ENCODE measurements around the gene CTIF. TPM values are rescaled to one million over a fixed set of nuclear protein-coding genes. Genes with fewer than 3 reads are reported as not detected.
A peak's percentile ranks its signal among the peaks of the same experiment; 100 is the strongest.

The CTIF gene
- total RNA-seq, 4 donors from 2014 or later: 29.0 to 61.5 (median 37.7) TPM

- H3K27ac ChIP-seq: peak overlapping the region; percentile 93
- H3K9me3 ChIP-seq: no peaks in the 10 kb centered on the region
- TF ChIP-seq CTCF (IDR thresholded peaks at IDR 0.05) (no peak), POLR2AphosphoS5 (IDR thresholded peaks at IDR 0.05) (no peak), EP300 (IDR thresholded peaks at IDR 0.05) (no peak), POLR2A (IDR thresholded peaks at IDR 0.05) (no peak)
- peak; percentile 83 to 89 for DNase-seq (ENCODE audit: low spot score in 2 of 2)
- 3% methylated on average over 20 of the region's 62 CpGs for WGBS
- H3K4me1 ChIP-seq: peaks cover 43% of the 10 kb centered on the region
- peak overlapping the region; percentile 78 for H3K4me3 ChIP-seq
- H3K27me3 ChIP-seq: no peaks in the 10 kb centered on the region
- H3K36me3 ChIP-seq: no peaks in the 10 kb centered on the region
Measured at GRCh38 chr18:48541026-48541746, 2.4 kb downstream of the CTIF start.

- Histone ChIP-seq H3K27me3 (no peaks in the 10 kb centered on the region), H3K27ac (peak overlapping the region; percentile 93), H3K9me3 (no peaks in the 10 kb centered on the region), H3K36me3 (no peaks in the 10 kb centered on the region), H3K4me1 (peaks cover 49% of the 10 kb centered on the region), H3K4me3 (peak overlapping the region; percentile 78)
- TF ChIP-seq CTCF (IDR thresholded peaks at IDR 0.05): no peak
- TF ChIP-seq POLR2A (IDR thresholded peaks at IDR 0.05): no peak
- TF ChIP-seq POLR2AphosphoS5 (IDR thresholded peaks at IDR 0.05): no peak
- no peak for TF ChIP-seq EP300 (IDR thresholded peaks at IDR 0.05)
- DNase-seq (ENCODE audit: low spot score in 2 of 2): no peak
- 90% methylated on average over 4 of the region's 4 CpGs for WGBS
Measured at GRCh38 chr18:48541747-48542400, 3.0 kb downstream of the CTIF start.

GRCh38 chr18:48542513-48543181 lies 3.8 kb downstream of the CTIF start:
- Histone ChIP-seq H3K4me3 (no peak overlapping the region), H3K9me3 (no peaks in the 10 kb centered on the region), H3K27me3 (no peaks in the 10 kb centered on the region), H3K4me1 (peaks cover 57% of the 10 kb centered on the region), H3K36me3 (no peaks in the 10 kb centered on the region), H3K27ac (peak overlapping the region; percentile 93)
- no peak for DNase-seq (ENCODE audit: low spot score in 2 of 2)
- 67% methylated on average over 7 of the region's 7 CpGs for WGBS
- TF ChIP-seq POLR2A (IDR thresholded peaks at IDR 0.05) (no peak), EP300 (IDR thresholded peaks at IDR 0.05) (no peak), CTCF (IDR thresholded peaks at IDR 0.05) (no peak), POLR2AphosphoS5 (IDR thresholded peaks at IDR 0.05) (no peak)

- H3K27ac ChIP-seq: no peak overlapping the region
- no peaks in the 10 kb centered on the region for H3K36me3 ChIP-seq
- H3K9me3 ChIP-seq: no peaks in the 10 kb centered on the region
- no peak for TF ChIP-seq POLR2A (IDR thresholded peaks at IDR 0.05)
- TF ChIP-seq CTCF (IDR thresholded peaks at IDR 0.05): no peak
- TF ChIP-seq POLR2AphosphoS5 (IDR thresholded peaks at IDR 0.05): no peak
- no peak for TF ChIP-seq EP300 (IDR thresholded peaks at IDR 0.05)
- no peaks in the 10 kb centered on the region for H3K27me3 ChIP-seq
- H3K4me1 ChIP-seq: peaks cover 63% of the 10 kb centered on the region
- WGBS: 90% methylated on average over 8 of the region's 8 CpGs
- DNase-seq (ENCODE audit: low spot score in 2 of 2): no peak
- no peak overlapping the region for H3K4me3 ChIP-seq
Measured at GRCh38 chr18:48543228-48543627, 4.4 kb downstream of the CTIF start.

- TF ChIP-seq EP300 (IDR thresholded peaks at IDR 0.05) (no peak), POLR2A (IDR thresholded peaks at IDR 0.05) (no peak), POLR2AphosphoS5 (IDR thresholded peaks at IDR 0.05) (no peak), CTCF (IDR thresholded peaks at IDR 0.05) (no peak)
- H3K9me3 ChIP-seq: no peaks in the 10 kb centered on the region
- H3K27me3 ChIP-seq: no peaks in the 10 kb centered on the region
- no peak for DNase-seq (ENCODE audit: low spot score in 2 of 2)
- peaks cover 63% of the 10 kb centered on the region for H3K4me1 ChIP-seq
- H3K27ac ChIP-seq: no peak overlapping the region
- 94% methylated on average over 3 of the region's 3 CpGs for WGBS
- no peak overlapping the region for H3K4me3 ChIP-seq
- no peaks in the 10 kb centered on the region for H3K36me3 ChIP-seq
Measured at GRCh38 chr18:48544116-48544515, 5.3 kb downstream of the CTIF start.
